ENCODE results near the gene DLX3.
A peak's percentile ranks its signal among the peaks of the same experiment; 100 is the strongest.

DLX3 gene

GRCh38 chr17:50015146-50015545, 20.1 kb upstream of the DLX3 start:
- Histone ChIP-seq H3K4me3 (ENCODE audit: low read length) (no peak overlapping the region), H2AFZ (ENCODE audit: low read depth, low read length) (no peak overlapping the region), H3K4me1 (ENCODE audit: insufficient read depth, low read length) (no peaks in the 10 kb centered on the region), H3K36me3 (ENCODE audit: insufficient read depth, low read length) (no peaks in the 10 kb centered on the region), H3K27me3 (ENCODE audit: insufficient read depth, low read length) (no peaks in the 10 kb centered on the region), H3K9me3 (ENCODE audit: low read length) (peaks cover 5% of the 10 kb centered on the region)

GRCh38 chr17:50014471-50015088, 19.6 kb upstream of the DLX3 start:
- H3K27me3 ChIP-seq (ENCODE audit: insufficient read depth, low read length): no peaks in the 10 kb centered on the region
- H3K4me3 ChIP-seq (ENCODE audit: low read length): no peak overlapping the region
- H3K9me3 ChIP-seq (ENCODE audit: low read length): peaks cover 5% of the 10 kb centered on the region
- no peaks in the 10 kb centered on the region for H3K4me1 ChIP-seq (ENCODE audit: insufficient read depth, low read length)
- no peak overlapping the region for H2AFZ ChIP-seq (ENCODE audit: low read depth, low read length)
- H3K36me3 ChIP-seq (ENCODE audit: insufficient read depth, low read length): no peaks in the 10 kb centered on the region

- Histone ChIP-seq H3K4me3 (ENCODE audit: low read length) (no peak overlapping the region), H3K9me3 (ENCODE audit: low read length) (peaks cover 5% of the 10 kb centered on the region), H3K36me3 (ENCODE audit: insufficient read depth, low read length) (no peaks in the 10 kb centered on the region)
Observed at GRCh38 chr17:50013079-50013478, 18.1 kb upstream of the DLX3 start.

GRCh38 chr17:50009282-50009681, 14.3 kb upstream of the DLX3 start:
- H3K9me3 ChIP-seq (ENCODE audit: low read length): peaks cover 2% of the 10 kb centered on the region
- no peak overlapping the region for H3K4me3 ChIP-seq (ENCODE audit: low read length)
- peaks cover 2% of the 10 kb centered on the region for H3K27me3 ChIP-seq (ENCODE audit: insufficient read depth, low read length)
- no peaks in the 10 kb centered on the region for H3K4me1 ChIP-seq (ENCODE audit: insufficient read depth, low read length)
- H3K36me3 ChIP-seq (ENCODE audit: insufficient read depth, low read length): no peaks in the 10 kb centered on the region
- H2AFZ ChIP-seq (ENCODE audit: low read depth, low read length): no peak overlapping the region

More at GRCh38 chr17:50013079-50013478, 18.1 kb upstream of the DLX3 start:
- Histone ChIP-seq H2AFZ (ENCODE audit: low read depth, low read length) (no peak overlapping the region), H3K4me1 (ENCODE audit: insufficient read depth, low read length) (no peaks in the 10 kb centered on the region), H3K27me3 (ENCODE audit: insufficient read depth, low read length) (no peaks in the 10 kb centered on the region)

- no peaks in the 10 kb centered on the region for H3K4me1 ChIP-seq (ENCODE audit: insufficient read depth, low read length)
- peaks cover 21% of the 10 kb centered on the region for H3K27me3 ChIP-seq (ENCODE audit: insufficient read depth, low read length)
Observed at GRCh38 chr17:50003911-50004310, 8.9 kb upstream of the DLX3 start.

GRCh38 chr17:49998836-49999511, 4.0 kb upstream of the DLX3 start:
- Histone ChIP-seq H3K4me3 (ENCODE audit: low read length) (no peak overlapping the region), H3K9me3 (ENCODE audit: low read length) (peaks cover 3% of the 10 kb centered on the region), H2AFZ (ENCODE audit: low read depth, low read length) (peak overlapping the region; percentile 77), H3K27me3 (ENCODE audit: insufficient read depth, low read length) (peaks cover 53% of the 10 kb centered on the region), H3K4me1 (ENCODE audit: insufficient read depth, low read length) (peaks cover 6% of the 10 kb centered on the region), H3K36me3 (ENCODE audit: insufficient read depth, low read length) (no peaks in the 10 kb centered on the region)

More at GRCh38 chr17:50003911-50004310, 8.9 kb upstream of the DLX3 start:
- H3K36me3 ChIP-seq (ENCODE audit: insufficient read depth, low read length): no peaks in the 10 kb centered on the region
- H3K9me3 ChIP-seq (ENCODE audit: low read length): no peaks in the 10 kb centered on the region
- H3K4me3 ChIP-seq (ENCODE audit: low read length): no peak overlapping the region
- no peak overlapping the region for H2AFZ ChIP-seq (ENCODE audit: low read depth, low read length)

GRCh38 chr17:49997773-49998703, 3.0 kb upstream of the DLX3 start:
- Histone ChIP-seq H3K9me3 (ENCODE audit: low read length) (peaks cover 3% of the 10 kb centered on the region), H2AFZ (ENCODE audit: low read depth, low read length) (peak overlapping the region; percentile 77), H3K4me3 (ENCODE audit: low read length) (no peak overlapping the region), H3K27me3 (ENCODE audit: insufficient read depth, low read length) (peaks cover 58% of the 10 kb centered on the region), H3K4me1 (ENCODE audit: insufficient read depth, low read length) (peaks cover 6% of the 10 kb centered on the region), H3K36me3 (ENCODE audit: insufficient read depth, low read length) (no peaks in the 10 kb centered on the region)

GRCh38 chr17:49997301-49997650, 2.3 kb upstream of the DLX3 start:
- Histone ChIP-seq H2AFZ (ENCODE audit: low read depth, low read length) (no peak overlapping the region), H3K9me3 (ENCODE audit: low read length) (peaks cover 3% of the 10 kb centered on the region), H3K4me3 (ENCODE audit: low read length) (no peak overlapping the region), H3K4me1 (ENCODE audit: insufficient read depth, low read length) (peaks cover 6% of the 10 kb centered on the region), H3K36me3 (ENCODE audit: insufficient read depth, low read length) (no peaks in the 10 kb centered on the region), H3K27me3 (ENCODE audit: insufficient read depth, low read length) (peaks cover 65% of the 10 kb centered on the region)

GRCh38 chr17:49996495-49997300, 1.7 kb upstream of the DLX3 start:
- H2AFZ ChIP-seq (ENCODE audit: low read depth, low read length): peak overlapping the region; percentile 56
- H3K4me3 ChIP-seq (ENCODE audit: low read length): no peak overlapping the region
- H3K4me1 ChIP-seq (ENCODE audit: insufficient read depth, low read length): peaks cover 6% of the 10 kb centered on the region
- H3K27me3 ChIP-seq (ENCODE audit: insufficient read depth, low read length): peaks cover 68% of the 10 kb centered on the region
- H3K36me3 ChIP-seq (ENCODE audit: insufficient read depth, low read length): no peaks in the 10 kb centered on the region
- peaks cover 3% of the 10 kb centered on the region for H3K9me3 ChIP-seq (ENCODE audit: low read length)

- H3K4me1 ChIP-seq (ENCODE audit: insufficient read depth, low read length): peaks cover 6% of the 10 kb centered on the region
- H3K36me3 ChIP-seq (ENCODE audit: insufficient read depth, low read length): no peaks in the 10 kb centered on the region
- H3K27me3 ChIP-seq (ENCODE audit: insufficient read depth, low read length): peaks cover 68% of the 10 kb centered on the region
- H3K4me3 ChIP-seq (ENCODE audit: low read length): no peak overlapping the region
- H2AFZ ChIP-seq (ENCODE audit: low read depth, low read length): no peak overlapping the region
- peaks cover 3% of the 10 kb centered on the region for H3K9me3 ChIP-seq (ENCODE audit: low read length)
Observed at GRCh38 chr17:49996121-49996494, 1.1 kb upstream of the DLX3 start.

GRCh38 chr17:49994085-49995054, 654 bp downstream of the DLX3 start:
- H3K9me3 ChIP-seq (ENCODE audit: low read length): peaks cover 3% of the 10 kb centered on the region
- H3K27me3 ChIP-seq (ENCODE audit: insufficient read depth, low read length): peaks cover 75% of the 10 kb centered on the region
- peak overlapping the region; percentile 9 for H3K4me3 ChIP-seq (ENCODE audit: low read length)
- H3K36me3 ChIP-seq (ENCODE audit: insufficient read depth, low read length): no peaks in the 10 kb centered on the region
- H2AFZ ChIP-seq (ENCODE audit: low read depth, low read length): peak overlapping the region; percentile 66
- H3K4me1 ChIP-seq (ENCODE audit: insufficient read depth, low read length): peaks cover 6% of the 10 kb centered on the region

All from neuron (in vitro differentiated cells).